Stimulated activated CD8-positive, alpha-beta memory T cell treated with anti-CD3 and anti-CD28 coated beads, Interleukin-4, amount 100 ng/mL, for 48 hours (primary cell): Measurements from ENCODE around the gene MBP.

ENCODE experiments used
- DNase-seq: peaks from one replicate; pipeline ENCODE4 v3.0.0-alpha.2; 2020

MBP gene

GRCh38 chr18:77061946-77062517 lies 70.6 kb downstream of the MBP start:
- peak; percentile 39 for DNase-seq

- peak; percentile 24 for DNase-seq
Observed at GRCh38 chr18:77061281-77061945, 71.2 kb downstream of the MBP start.

DNA sequence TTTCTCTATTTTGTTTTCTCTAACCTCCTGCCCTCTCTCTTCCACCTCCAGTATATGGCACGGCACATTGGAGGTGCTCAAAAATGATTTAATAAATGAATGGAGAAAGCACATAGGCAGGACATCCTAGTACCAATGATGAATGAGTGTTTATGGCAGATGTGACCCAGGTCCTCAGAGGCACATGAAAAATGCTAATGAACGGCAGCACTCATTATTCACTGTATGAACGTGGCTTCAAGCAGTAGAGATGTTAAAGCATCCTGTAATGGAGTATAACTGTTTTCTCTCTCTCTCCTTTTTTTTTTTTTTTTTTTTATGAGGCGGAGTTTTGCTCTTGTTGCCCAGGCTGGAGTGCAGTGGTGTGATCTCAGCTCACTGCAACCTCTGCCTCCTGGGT lies 72.4 kb downstream of the MBP start:
- DNase-seq = peak; percentile 17

DNA sequence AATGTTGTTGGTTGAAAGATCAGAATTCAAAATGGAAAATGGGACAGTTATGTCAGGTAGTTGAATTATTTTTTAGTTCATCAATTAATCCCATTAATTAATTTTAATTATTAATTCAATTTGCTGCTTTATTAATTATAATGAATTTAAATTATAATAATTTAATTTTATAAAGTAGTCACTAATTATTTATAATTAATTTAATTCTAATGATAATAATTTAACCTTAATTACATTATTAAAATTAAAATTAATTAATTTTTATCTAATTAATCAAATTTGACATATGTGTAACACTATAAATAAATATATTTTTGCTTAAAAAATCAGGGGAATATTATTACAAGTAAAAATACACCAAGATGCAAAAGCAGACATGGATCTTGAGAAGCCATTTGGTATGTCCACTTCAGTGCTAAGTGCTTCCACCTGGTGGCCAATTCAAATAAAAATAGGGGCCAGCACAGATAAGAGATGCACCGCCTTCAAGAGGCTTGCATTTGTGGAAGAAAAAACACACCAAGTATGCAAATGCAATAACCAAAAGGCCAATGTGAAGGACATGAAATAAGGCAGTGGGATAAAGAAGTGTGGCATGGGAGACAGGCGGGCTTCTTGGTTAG lies 73.2 kb downstream of the MBP start:
- DNase-seq = no peak

GRCh38 chr18:77058290-77058835 lies 74.2 kb downstream of the MBP start:
- no peak for DNase-seq

DNA sequence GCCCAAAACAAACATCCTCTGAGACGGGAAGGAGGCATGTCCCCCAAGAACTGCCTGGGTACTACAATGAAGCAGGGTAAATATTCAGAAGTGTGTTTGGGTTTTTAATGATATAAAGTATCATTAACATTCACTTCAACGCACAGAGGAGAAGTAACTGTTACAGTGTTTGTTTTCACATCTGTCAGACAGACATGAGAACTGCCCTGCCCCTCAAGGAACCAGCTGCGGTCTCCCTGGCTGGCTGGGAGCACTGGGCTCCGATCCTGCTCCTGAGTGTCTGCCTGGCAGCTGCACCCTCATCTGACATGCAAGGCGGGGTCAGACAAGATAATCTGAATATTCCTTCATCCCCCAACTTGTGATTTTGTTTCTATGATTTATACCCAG lies 75.6 kb downstream of the MBP start:
- no peak for DNase-seq

- DNase-seq = no peak
Observed at GRCh38 chr18:77056344-77057005, 76.1 kb downstream of the MBP start.

GRCh38 chr18:77055429-77056300 lies 76.9 kb downstream of the MBP start:
- DNase-seq = no peak

- peak; percentile 85 for DNase-seq
Observed at GRCh38 chr18:77054606-77055428, 77.8 kb downstream of the MBP start.

DNA sequence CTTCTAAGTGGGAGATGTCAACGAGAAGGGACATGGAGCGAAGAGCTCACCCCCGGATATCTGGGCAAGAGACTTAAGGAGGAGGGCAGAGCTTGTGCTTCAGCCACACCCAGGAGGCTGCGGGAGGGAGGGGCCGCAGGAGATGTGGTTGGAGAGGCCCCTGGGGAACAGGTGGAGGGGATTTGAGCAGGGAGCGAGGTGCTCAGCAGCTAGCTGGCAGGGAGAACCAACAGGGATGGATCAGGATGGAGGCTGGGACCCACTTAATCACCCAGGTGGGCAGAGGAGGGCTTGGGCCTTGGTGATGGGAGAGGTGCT lies 78.3 kb downstream of the MBP start:
- no peak for DNase-seq

GRCh38 chr18:77053616-77054287 lies 78.8 kb downstream of the MBP start:
- no peak for DNase-seq

- no peak for DNase-seq
Observed at GRCh38 chr18:77052983-77053309, 79.6 kb downstream of the MBP start.

DNA sequence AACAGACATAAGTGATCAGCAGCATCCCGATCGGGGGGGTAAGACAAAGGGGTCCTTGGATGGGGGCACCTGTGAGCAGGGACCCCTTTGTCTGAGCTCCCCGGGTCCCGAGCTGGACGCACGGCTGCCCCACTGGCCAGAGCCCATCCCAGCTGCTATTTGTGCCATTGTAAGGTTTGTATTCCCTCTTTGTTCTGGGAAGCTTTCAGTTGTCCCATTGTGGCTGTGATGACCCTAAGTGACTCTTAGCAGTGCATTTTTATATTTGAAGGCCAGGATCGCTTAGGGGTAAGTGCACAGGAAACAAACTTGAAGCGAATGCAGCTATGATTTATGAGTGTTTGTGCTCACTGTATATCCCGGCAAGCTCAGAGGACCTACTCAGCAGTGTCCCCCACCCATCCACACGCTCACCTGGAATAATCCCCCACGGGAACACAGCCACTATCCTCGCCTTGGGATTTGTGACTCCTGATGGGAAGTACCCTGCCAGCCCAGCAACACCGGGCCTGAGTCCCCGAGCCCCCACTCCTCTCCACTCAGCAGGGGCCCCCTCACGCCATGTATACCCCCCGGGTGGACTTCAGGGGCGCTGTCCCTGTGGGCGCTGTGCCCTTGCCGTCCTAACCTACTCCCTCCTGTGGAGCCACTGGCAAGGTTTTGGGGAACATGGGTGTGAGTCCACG lies 80.1 kb downstream of the MBP start:
- DNase-seq = no peak

DNA sequence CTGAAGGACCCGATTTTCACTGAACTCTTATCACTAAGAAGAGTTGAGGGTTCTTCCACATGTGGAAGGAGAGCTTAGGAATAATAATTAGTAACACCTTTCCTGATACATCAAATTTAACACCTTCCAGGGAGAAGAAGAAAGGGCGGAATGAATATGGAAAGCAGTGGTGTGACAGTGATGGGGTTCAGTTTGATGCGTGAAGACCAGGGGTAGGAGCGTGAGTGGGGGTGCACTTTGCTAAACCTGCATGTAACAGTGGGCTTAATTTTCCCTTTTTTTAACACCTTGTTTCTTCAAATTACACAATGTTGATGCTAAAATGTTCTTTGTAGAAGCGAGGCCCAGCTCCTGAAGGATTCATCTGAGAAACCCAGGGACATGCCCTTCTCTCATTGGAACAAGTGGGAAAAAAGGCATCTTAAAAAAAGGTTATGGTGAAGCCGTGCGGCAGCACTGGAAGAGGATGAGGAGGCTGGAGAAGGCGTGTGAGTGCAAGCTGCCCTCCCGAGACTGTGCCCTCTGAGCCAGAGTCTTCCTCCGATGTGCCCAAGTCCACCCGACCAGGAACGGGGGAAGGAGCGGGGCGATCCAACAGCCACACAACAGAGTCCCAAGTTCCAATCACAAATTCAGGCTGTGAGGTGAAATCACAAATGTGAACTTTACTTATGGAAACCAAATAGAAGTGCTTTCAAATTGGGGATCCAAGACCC lies 80.8 kb downstream of the MBP start:
- DNase-seq = no peak

DNA sequence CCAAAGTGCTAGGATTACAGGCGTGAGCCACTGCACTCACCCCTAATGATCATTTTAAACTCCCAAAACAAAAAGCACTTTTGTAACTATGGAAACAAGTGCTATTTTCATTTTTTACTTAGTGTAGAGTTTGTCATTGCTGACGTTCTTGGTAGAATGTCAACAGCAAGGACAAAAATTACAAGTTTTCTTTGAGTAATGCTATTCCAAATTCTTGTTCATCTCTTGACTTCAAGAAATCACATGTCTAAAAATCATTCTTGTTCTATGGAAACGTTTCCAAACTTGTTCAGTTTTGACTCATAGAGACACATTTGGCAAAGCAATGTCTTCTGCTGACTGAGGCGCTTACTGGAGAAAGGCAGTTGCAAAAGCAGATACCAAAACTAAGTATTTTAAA lies 82.6 kb downstream of the MBP start:
- peak; percentile 14 for DNase-seq

DNA sequence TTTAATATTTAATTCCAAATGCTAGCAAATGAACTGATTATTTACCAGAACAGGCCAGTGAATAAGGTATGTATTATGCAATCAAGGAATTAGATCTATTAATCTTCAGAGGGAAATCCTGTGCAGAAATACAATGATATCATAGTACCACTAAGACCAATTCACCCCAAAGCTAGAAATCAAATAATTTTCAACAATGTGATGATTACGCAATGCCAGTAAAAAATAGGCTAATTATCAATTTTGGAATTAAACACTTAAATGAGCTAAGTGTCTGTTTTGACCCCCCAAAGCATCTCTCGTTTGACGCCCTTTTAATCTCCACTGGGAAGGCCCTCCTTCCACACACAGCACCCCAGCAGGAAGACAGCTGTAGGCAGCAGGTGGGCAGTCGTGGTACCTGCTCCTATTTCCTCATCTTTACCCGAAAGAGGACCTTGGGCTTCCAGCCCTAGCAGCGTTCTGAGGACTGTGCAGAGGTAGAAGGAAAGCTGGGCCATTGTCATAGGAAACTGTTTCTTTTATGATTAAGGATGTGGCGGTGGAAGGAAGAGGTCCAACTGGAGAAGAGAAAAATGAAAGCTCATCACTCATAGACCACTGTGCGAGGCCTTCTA lies 84.7 kb downstream of the MBP start:
- DNase-seq = no peak

DNA sequence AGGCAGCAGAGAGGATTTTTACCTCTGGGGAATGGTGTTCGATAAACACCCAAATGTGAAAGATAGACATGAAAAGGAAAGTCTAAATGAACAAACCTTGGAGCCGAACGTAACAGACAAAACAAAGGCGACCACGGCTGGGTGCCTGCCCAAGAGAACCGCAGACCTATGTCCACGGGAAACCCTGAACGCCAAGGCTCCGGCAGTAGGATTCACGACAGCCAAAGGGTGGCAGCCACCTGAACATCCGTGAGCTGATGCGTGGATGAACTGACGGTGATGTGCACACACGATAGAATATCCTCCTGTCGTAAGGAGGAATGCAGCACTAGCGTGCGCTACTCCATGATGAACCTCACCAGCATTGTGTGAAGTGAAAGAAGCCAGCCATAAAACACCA lies 85.6 kb downstream of the MBP start:
- no peak for DNase-seq

- DNase-seq = no peak
Observed at GRCh38 chr18:77046409-77046808, 86.2 kb downstream of the MBP start.

DNA sequence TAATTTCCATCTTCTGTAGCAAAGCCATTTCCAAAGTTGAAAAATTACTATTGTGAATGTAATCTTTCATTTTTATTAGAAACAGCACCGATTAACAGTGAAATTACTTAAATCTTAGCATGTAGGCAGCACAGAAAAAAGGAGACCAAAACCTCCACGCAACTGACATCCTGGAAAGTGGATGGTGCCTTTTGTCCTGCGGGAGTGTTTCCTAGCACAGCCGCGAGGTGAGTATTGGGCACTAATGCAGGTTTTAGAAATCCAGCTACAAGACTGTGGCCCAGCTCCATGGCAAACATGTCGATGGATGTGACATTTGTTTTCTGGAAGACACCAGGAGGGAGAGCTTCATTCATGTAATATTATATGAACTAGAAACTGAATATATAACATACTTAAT lies 86.9 kb downstream of the MBP start:
- DNase-seq = no peak
